ENCODE results near the gene NIPAL3.

DNA sequence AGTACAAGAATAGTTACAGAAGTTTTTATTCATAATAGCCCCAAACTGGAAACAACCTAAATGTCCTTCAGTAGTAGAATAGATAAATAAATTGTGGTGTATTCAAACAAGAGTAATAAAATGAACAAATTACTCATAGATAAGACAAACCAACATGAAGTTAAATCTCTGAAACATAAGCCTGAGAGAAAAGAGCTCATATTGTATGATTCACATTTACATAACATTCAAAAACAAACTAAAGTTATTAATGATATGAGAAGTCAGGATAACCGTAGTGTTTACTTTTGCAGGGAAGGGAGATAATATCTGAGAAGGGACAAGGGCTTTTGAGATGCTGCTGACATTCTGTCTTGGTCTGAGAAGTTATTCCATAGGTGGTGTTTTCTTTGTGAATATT, 15.5 kb upstream of the NIPAL3 start:
- TF ChIP-seq EZH2 (IDR thresholded peaks at IDR 0.05; ENCODE audit: insufficient read depth, poor library complexity, severe bottlenecking): no peak
- TF ChIP-seq EZH2phosphoT487 (IDR thresholded peaks at IDR 0.05; ENCODE audit: insufficient read depth, low read depth): no peak

All from GM23248 (cell line).